Astrocyte of the spinal cord (primary cell): ENCODE results near the gene GDI1.

Source experiments
- DNase-seq: peaks from one replicate; pipeline ENCODE4 v3.0.0; 2011; ENCODE audit warnings: low read depth, low spot score
- H3K4me3 ChIP-seq: 2 replicates; pipeline ENCODE4 v1.5.1; 2011; ENCODE audit warnings: low read depth, mild to moderate bottlenecking, low read length, moderate library complexity
- CTCF ChIP-seq: IDR thresholded peaks from 2 replicates; pipeline ENCODE4 v1.5.1; 2012; ENCODE audit warnings: low read depth, mild to moderate bottlenecking, low read length, inconsistent platforms
- in situ Hi-C: cut with HindIII; loops from 2 replicates; pipeline ENCODE4 v1.10.0; 2017; ENCODE audit warnings: low sequenced_read_pairs

Gene GDI1

GRCh38 chrX:154444755-154445246 lies 7.8 kb downstream of the GDI1 start:
- in situ Hi-C loops, result no loop called here
- H3K4me3 ChIP-seq, result peak overlapping the region; percentile 55
- DNase-seq, result no peak
- no peak for TF ChIP-seq CTCF

DNA sequence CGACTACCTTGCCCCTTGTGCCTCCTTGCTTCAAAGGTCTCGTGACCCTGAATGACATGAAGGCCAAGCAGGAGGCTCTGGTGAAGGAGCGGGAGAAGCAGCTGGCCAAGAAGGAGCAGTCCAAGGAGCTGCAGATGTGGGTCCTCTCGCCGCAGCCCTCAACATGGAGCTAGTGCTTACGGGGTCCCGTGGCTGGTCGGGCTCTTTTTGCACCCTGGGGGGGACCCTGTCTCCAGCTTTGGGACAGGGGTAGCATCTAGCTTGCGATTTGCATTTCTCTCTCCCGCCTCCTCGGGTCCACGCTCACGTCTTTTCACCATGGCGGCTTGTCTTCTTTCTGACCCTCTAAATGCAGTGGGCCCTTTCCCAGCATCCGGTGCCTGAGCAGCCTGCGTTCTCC lies 8.8 kb downstream of the GDI1 start:
- H3K4me3 ChIP-seq, result no peak overlapping the region
- in situ Hi-C loops, result no loop called here
- DNase-seq, result no peak
- TF ChIP-seq CTCF, result no peak

DNA sequence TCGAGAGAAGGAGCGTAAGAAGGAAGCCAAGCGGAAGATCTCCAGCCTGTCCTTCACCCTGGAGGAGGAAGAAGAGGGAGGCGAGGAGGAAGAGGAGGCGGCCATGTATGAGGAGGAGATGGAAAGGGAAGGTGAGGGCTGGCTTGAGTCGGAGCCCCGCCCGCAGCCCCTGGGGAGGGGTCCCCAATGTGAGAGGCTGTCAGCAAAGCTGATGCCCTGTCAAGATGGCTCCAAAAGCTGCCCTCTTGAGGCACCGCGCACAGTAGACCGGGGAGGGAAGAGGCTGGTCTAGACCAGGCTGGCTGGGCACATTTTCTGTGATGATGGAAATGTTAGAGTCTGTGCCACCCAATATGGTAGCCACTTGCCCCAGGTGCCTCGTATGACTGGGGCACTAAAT lies 9.5 kb downstream of the GDI1 start:
- no peak overlapping the region for H3K4me3 ChIP-seq
- no peak for TF ChIP-seq CTCF
- no peak for DNase-seq
- in situ Hi-C loops, result no loop called here

DNA sequence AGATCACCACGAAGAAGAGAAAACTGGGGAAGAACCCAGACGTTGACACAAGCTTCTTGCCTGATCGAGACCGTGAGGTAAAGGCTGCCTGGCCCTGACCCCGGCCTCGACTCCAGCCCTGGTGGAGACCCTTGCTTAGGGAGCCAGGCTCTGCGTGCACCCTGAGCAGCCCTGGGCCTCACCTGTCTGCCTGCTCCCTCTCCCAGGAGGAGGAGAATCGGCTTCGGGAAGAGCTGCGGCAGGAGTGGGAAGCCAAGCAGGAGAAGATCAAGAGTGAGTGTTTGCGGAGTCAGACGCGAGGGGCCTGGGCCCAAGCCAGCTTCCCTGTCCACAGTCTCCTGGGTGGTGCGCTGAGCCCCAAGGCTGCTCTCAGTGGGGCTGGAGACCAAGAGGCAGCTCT lies 11.5 kb downstream of the GDI1 start:
- no peak for DNase-seq
- TF ChIP-seq CTCF, result no peak
- in situ Hi-C loops, result no loop called here
- no peak overlapping the region for H3K4me3 ChIP-seq

GRCh38 chrX:154449618-154450017 lies 12.7 kb downstream of the GDI1 start:
- H3K4me3 ChIP-seq, result no peak overlapping the region
- no peak for DNase-seq
- in situ Hi-C loops, result no loop called here
- TF ChIP-seq CTCF, result no peak

DNA sequence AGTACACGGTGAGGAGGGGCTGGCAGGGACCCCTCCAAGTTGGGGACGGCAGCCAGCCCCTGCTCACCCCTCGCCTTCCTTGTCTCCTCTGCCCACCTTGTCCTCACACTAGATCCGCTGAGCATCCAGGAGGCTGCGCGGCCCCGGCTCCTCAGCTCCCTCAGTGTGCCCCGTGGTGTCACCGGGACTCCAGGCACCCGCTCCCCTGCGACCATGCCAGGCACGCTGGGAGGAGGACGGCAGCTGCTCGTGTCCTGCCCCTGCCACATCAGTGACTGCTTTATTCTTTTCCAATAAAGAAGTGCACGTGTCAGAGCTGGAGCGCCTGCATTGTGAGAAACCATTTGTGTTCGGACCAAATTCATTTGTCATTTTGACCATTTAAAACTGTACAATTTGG lies 13.4 kb downstream of the GDI1 start:
- TF ChIP-seq CTCF, result no peak
- H3K4me3 ChIP-seq, result no peak overlapping the region
- no peak for DNase-seq
- in situ Hi-C loops, result no loop called here

GRCh38 chrX:154452823-154453222 lies 15.9 kb downstream of the GDI1 start:
- in situ Hi-C loops, result no loop called here
- no peak for DNase-seq
- peak; percentile 5 for TF ChIP-seq CTCF
- no peak overlapping the region for H3K4me3 ChIP-seq
